Heart right ventricle (tissue), 16 donors: ENCODE measurements around the gene COL1A1. TPM values are rescaled to one million over a fixed set of nuclear protein-coding genes. Genes with fewer than 3 reads are reported as not detected.

Experiments
- ATAC-seq, 8 donors: fragments of 200-7000 bp; cut with Tn5 transposase; one replicate each; pipeline ENCODE4 v1.9.1; 2020; ENCODE audit warnings: mild to moderate bottlenecking in 8 of 8, moderate library complexity in 8 of 8, moderate number of reproducible peaks in 1 of 8
- DNase-seq, 2 donors: peaks; one replicate each; pipeline ENCODE4 v3.0.0-alpha.2; 2020
- H3K27ac ChIP-seq, 10 donors: fragments of 200-600 bp; sonication (generic) in 2 of 10; one replicate each; pipeline versions ENCODE4 v1.5.0 to v1.8.0; 2020 to 2022; ENCODE audit warnings: mild to moderate bottlenecking in 3 of 10
- H3K27me3 ChIP-seq, 7 donors: fragments of 200-600 bp; one replicate each; pipeline ENCODE4 v1.8.0; 2021 to 2022; ENCODE audit warnings: mild to moderate bottlenecking in 2 of 7
- H3K36me3 ChIP-seq, 9 donors: fragments of 200-600 bp; sonication (generic) in 1 of 9; one replicate each; pipeline versions ENCODE4 v1.5.0 to v1.8.0; 2020 to 2022; ENCODE audit warnings: mild to moderate bottlenecking in 2 of 9
- H3K4me1 ChIP-seq, 9 donors: fragments of 200-600 bp; sonication (generic) in 1 of 9; one replicate each; pipeline versions ENCODE4 v1.5.0 to v1.8.0; 2020 to 2022; ENCODE audit warnings: mild to moderate bottlenecking in 4 of 9
- H3K4me3 ChIP-seq, 10 donors: fragments of 200-600 bp; sonication (generic) in 2 of 10; one replicate each; pipeline versions ENCODE4 v1.5.0 to v1.8.0; 2020 to 2022; ENCODE audit warnings: mild to moderate bottlenecking in 7 of 10, moderate library complexity in 2 of 10
- H3K9me3 ChIP-seq, 11 donors: fragments of 200-600 bp in 10 of 11; sonication (generic) in 2 of 11; one replicate each; pipeline versions ENCODE4 v1.5.0 to v1.8.0; 2013 to 2022; ENCODE audit warnings: mild to moderate bottlenecking in 2 of 11, control low read depth in 1 of 11, moderate library complexity in 1 of 11
- CTCF ChIP-seq, 9 donors: fragments of 200-600 bp; sonication (generic) in 2 of 9; IDR thresholded peaks; one replicate each; pipeline versions ENCODE4 v1.5.0 to v1.8.0; 2021 to 2022; ENCODE audit warnings: antibody characterized with exemption in 9 of 9, mild to moderate bottlenecking in 5 of 9, moderate library complexity in 1 of 9
- WGBS, 2 donors: extraction: QIAGEN DNeasy Blood & Tissue Kit; methylation state at CpG; one replicate each; pipeline ENCODE4 v1.1.7; 2013; ENCODE audit warnings: inconsistent platforms in 1 of 2; 5-methylcytosine and 5-hydroxymethylcytosine counted together
- intact Hi-C, 10 donors: fragments of 100-400 bp; cut with DNase I; formaldehyde crosslinking; loops; one replicate each; pipeline versions ENCODE4 v1.11.1 to v1.14.2; 2022
- polyA plus RNA-seq, 2 donors: library from polyadenylated mRNA; stranded (reverse); fragments of 200-250 nt; gene quantifications; one replicate each; pipeline ENCODE4 v1.2.3, GENCODE V29; 2013
- total RNA-seq, 10 donors: library from RNA; stranded (reverse); fragmentation: NEBNext Ultra II Directional in 3 of 10; extraction: Animal tissue kit (Norgen Biotek cat#: 25700) in 3 of 10; gene quantifications; one replicate each; pipeline versions ENCODE4 v1.2.1 to v1.2.4, GENCODE V29; 2021 to 2023
- donor health status: Arrhythmogenic right ventricular cardiomyopathy.
- donor health status: ischemic (EF 13 %, LVEDD 7.1; RV severe dilation, severe dysfunction).
- donor health status: healthy with polysubstance abuse.
- donor health status: DM: no; HTN: yes; CAD: no.
- donor health status: DM: no; HTN: no; CAD: no.
- donor health status: ischemic (EF 25% LVEDD 6.9; RV normal size, moderate dysfunction).
- donor health status: ischemic (EF 25% LVEDD 5.7; RV mildly dilated, moderate dysfunction).
- donor health status: healthy.
- donor health status: DM: yes; HTN: yes; CAD: no.
- donor health status: Ischemic cardiomyopathy.
- donor health status: ischemic (EF 35%, LVEDD 5.7; RV mildly dilated, moderate dysfunction).
- donor health status: nonischemic (EF 11% LVEDD 7.7; RV severe dilation, severe dysfunction).
- donor health status: DM: yes; HTN: yes; CAD: no.
- donor health status: PGD.
- donor health status: ischemic (EF 29% LVEDD 5.4; RV normal size, mild dysfunction).
- donor health status: nonischemic (EF 23%, LVEDD 6.1; RV moderate dilation, normal function).

Gene COL1A1
- total and polyA plus RNA-seq, 12 donors = 30.2 to 455 (median 45.9) TPM

DNA sequence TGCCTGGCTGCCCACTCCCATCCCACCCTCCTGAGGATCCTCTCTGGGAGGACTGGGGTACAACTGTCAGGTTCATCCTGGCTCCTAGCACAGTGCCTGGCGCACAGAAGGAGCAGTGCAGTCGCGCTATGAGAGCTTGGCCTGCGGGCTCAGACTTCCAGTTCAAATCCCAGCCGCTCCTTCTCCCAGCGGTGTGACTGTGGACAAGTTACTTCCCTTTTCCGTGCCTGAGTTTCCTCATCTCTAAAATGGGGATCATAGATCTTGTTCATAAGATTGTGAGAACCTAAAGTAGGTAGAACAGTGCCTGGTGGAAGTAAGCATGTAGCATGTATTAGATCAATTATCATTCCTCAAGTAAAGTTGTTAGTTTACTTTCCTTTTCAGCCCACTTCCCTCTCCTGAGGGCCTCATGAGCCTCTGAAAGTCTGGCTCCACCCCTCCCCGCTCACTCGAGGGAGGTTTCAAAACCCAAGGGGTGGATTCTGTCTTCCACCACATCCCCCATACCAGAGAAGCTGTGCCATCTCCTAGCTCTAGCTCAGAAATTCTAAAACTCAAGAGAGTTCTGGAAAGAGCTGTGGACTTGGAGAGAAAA lies 19.9 kb upstream of the COL1A1 start:
- Histone ChIP-seq H3K27me3 (peaks cover 0 to 22% (median 0%) of the 10 kb centered on the region in 7 donors), H3K9me3 (peaks cover 0 to 13% (median 0%) of the 10 kb centered on the region in 11 donors), H3K4me3 (no peak overlapping the region), H3K27ac (peak overlapping the region in 3 of 10 donors; percentile 48 to 59 (median 56)), H3K4me1 (peaks cover 2 to 54% (median 26%) of the 10 kb centered on the region in 9 donors), H3K36me3 (no peaks in the 10 kb centered on the region)
- ATAC-seq (peak in 2 of 8 donors; percentile 11 to 27), DNase-seq (no peak)
- intact Hi-C loops = no loop called here
- no peak for TF ChIP-seq CTCF (IDR thresholded peaks at IDR 0.05)
- 79 to 80% methylated on average over 9 of the region's 9 CpGs for WGBS, 2 donors

DNA sequence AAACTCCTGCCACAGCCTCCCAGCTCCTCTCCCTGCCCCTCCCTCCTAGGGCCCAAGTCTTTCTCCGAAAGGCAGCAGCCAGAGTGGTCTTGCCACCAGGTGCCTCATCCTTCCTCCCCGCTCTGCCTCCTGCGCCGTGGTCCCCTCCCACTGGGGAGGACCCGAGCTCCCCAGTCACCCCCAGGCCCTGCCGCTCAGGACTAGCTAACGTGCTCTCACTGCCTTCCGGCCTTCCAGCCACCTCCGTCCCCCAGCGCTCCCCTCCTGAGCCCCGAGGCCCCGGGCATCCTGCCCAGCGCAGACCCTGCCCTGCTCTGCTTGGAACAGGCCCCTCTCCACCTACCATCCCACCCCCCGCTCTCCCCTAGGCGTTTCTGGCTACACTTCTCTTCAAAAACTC lies 19.4 kb upstream of the COL1A1 start:
- peak in 1 of 8 donors; percentile 31 for ATAC-seq
- DNase-seq = no peak
- H3K27ac ChIP-seq = peak overlapping the region in 4 of 10 donors; percentile 48 to 69 (median 58)
- no peak for TF ChIP-seq CTCF (IDR thresholded peaks at IDR 0.05)
- H3K4me3 ChIP-seq = no peak overlapping the region
- H3K4me1 ChIP-seq = peaks cover 2 to 54% (median 26%) of the 10 kb centered on the region in 9 donors
- 77 to 78% methylated on average over 15 of the region's 15 CpGs for WGBS, 2 donors
- peaks cover 0 to 7% (median 0%) of the 10 kb centered on the region in 11 donors for H3K9me3 ChIP-seq
- H3K27me3 ChIP-seq = peaks cover 0 to 22% (median 0%) of the 10 kb centered on the region in 7 donors
- H3K36me3 ChIP-seq = no peaks in the 10 kb centered on the region
- intact Hi-C loops = no loop called here

GRCh38 chr17:50219939-50220465 lies 18.6 kb upstream of the COL1A1 start:
- ATAC-seq = peak; percentile 17 to 66 (median 61)
- Histone ChIP-seq H3K36me3 (no peaks in the 10 kb centered on the region), H3K4me3 (no peak overlapping the region), H3K27me3 (peaks cover 0 to 22% (median 0%) of the 10 kb centered on the region in 7 donors), H3K4me1 (peaks cover 2 to 55% (median 27%) of the 10 kb centered on the region in 9 donors), H3K9me3 (no peaks in the 10 kb centered on the region), H3K27ac (peak overlapping the region in 7 of 10 donors; percentile 14 to 69 (median 56))
- no peak for TF ChIP-seq CTCF (IDR thresholded peaks at IDR 0.05)
- WGBS, 2 donors = 29 to 41% methylated on average over 4 of the region's 4 CpGs
- DNase-seq = peak in 1 of 2 donors; percentile 45
- intact Hi-C loops = no loop called here

GRCh38 chr17:50219342-50219741 lies 17.9 kb upstream of the COL1A1 start:
- peaks cover 0 to 22% (median 0%) of the 10 kb centered on the region in 7 donors for H3K27me3 ChIP-seq
- no peaks in the 10 kb centered on the region for H3K9me3 ChIP-seq
- H3K4me3 ChIP-seq = no peak overlapping the region
- DNase-seq = no peak
- no peaks in the 10 kb centered on the region for H3K36me3 ChIP-seq
- ATAC-seq = no peak
- peaks cover 2 to 62% (median 28%) of the 10 kb centered on the region in 9 donors for H3K4me1 ChIP-seq
- TF ChIP-seq CTCF (IDR thresholded peaks at IDR 0.05) = no peak
- WGBS, 2 donors = 64 to 65% methylated on average over 5 of the region's 5 CpGs
- intact Hi-C loops = no loop called here
- H3K27ac ChIP-seq = peak overlapping the region in 8 of 10 donors; percentile 9 to 69 (median 56)
